Left ventricle myocardium superior (tissue), 1 donor: ENCODE data around the gene SLC25A1. TPM values are rescaled to one million over a fixed set of nuclear protein-coding genes. Genes with fewer than 3 reads are reported as not detected.

Source experiments
- ATAC-seq: fragments of 200-7000 bp; cut with Tn5 transposase; one replicate; pipeline ENCODE4 v1.9.1; 2020; ENCODE audit warnings: mild to moderate bottlenecking, moderate library complexity
- DNase-seq: peaks from one replicate; pipeline ENCODE4 v3.0.0-alpha.2; 2020
- intact Hi-C: fragments of 100-400 bp; cut with micrococcal nuclease; formaldehyde crosslinking; loops from one replicate; pipeline ENCODE4 v1.11.0; 2022
- total RNA-seq: library from RNA; stranded (reverse); fragmentation: NEBNext Ultra II Directional; extraction: Animal tissue kit (Norgen Biotek cat#: 25700); gene quantifications from one replicate; pipeline ENCODE4 v1.2.1, GENCODE V29; 2021
- donor health status: DM: no; HTN: yes; CAD: no; lungs with severe emphysema.

SLC25A1 gene
- total RNA-seq, 1 donor from 2014 or later: 27.8 TPM

DNA sequence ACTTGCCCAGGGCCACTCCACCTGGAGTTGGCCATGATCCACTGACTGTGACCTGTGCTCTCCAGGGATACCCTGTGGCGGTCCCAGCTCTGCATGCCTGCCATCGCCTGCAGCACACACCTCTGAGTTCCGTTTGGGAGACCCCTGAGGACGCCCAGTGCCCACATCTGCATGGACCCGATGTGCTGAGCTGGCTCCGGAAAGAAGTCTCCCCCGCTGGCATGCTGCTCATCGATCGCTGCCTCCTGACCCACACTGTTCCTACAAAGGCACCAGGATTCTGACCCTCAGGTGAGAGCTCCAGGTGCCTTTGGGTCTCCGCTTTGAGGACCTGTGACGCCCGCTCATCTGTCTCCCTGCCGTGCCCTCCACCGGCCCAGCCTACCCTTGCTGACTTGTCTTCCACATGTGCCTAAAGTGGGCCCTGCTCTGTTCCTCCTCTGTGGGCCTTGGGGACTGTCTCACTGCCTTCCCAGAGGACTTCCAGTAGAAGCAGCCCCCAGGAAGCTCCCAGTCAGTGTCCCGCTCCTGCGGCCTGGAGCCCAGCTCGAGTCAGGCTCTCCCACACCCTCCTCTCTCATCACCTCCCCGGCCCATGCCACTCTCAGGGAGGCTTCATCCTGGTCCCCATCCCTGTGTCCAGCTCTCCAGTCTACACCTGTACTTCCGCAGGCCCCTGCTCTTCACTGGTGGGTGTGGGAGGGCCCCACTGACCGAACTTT lies 5.9 kb upstream of the SLC25A1 start:
- ATAC-seq: no peak

DNA sequence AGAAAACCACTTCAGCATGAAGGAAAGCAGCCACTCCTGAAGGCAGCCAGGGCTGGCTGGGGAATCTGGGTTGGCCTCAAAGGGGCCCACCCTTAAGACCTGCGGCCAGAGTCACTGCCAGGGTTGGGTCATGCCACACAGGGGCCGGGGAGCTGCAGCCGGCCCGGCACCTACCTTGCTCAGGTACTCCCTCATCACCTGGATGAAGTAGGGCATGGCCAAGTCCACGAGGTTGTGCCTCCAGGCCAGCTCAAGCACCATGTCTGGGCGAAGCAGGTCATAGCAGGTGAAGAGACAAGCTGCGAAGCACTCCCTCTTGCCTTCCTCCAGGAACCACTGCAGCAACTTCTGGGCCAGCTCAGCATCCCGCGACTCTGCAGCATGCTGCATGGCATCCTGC lies 4.7 kb upstream of the SLC25A1 start:
- intact Hi-C loops: no loop called here
- ATAC-seq (no peak), DNase-seq (no peak)

More for the DNA sequence above, 5.9 kb upstream of the SLC25A1 start:
- intact Hi-C loops: no loop called here
- no peak for DNase-seq

DNA sequence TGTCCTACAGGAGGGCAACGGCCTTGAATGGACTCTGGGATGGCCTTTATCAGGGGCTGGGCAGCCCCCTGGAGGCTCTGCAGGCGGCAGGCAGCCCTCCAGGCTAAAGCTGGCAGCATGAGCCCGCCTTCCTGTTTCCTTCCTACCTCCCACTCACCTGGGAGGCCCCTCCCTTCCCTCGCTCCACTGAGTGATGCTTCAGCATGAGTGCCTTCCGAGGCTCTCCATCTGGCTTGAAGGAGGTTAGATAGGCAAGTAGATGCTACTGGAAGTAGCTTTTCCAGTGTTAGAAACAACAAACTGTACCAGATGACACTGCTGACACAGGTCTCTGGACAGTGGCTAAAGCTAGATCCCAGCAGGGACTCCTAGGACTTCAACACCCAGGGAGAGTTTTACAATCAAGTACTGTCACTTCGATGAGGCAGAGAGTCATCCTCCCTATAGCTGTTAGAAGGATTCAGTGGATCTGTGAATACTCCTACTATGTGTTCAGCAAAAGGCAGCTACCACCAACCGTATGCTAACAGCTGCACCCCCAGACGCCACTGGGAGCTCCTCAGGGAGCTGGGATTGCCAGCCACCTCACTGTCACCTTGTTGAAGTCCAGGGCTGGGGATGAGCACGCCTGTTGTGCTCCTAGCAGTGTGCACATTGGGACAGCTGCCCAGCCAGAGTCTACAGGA lies 4.1 kb upstream of the SLC25A1 start:
- no peak for DNase-seq
- intact Hi-C loops: no loop called here
- ATAC-seq: no peak

DNA sequence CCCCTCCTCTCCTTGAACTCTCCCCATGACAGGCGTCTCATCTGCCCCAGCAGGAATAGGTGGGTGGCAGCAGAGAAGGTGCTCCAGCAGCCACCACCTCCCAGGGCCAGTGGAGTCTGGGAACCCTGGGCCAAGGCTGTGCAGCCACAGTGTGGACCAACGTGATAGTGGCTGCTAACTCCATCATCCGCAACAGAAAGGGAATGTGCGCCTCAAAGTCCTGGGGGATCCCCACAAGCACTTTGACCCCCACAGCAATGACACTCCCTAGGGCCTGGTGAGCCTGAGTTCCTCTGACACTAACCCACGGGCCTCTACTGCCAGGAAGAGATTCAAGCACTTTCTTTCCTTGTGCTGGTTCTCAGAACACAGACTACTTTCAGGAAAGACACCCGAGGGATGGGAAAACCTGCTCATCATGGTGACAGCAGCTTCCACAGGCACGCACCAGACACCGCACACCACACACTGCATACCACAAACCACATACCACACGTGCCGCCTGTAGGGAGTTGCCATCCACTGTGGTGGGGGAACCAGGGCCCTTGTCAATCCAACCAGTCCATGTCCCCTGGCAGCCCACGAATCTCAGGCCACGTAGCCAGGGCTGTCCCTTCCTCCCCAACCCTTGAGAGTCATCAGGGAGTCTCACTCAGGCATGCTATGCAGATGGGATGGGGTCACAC lies 3.4 kb upstream of the SLC25A1 start:
- DNase-seq (no peak), ATAC-seq (no peak)
- intact Hi-C loops: no loop called here

DNA sequence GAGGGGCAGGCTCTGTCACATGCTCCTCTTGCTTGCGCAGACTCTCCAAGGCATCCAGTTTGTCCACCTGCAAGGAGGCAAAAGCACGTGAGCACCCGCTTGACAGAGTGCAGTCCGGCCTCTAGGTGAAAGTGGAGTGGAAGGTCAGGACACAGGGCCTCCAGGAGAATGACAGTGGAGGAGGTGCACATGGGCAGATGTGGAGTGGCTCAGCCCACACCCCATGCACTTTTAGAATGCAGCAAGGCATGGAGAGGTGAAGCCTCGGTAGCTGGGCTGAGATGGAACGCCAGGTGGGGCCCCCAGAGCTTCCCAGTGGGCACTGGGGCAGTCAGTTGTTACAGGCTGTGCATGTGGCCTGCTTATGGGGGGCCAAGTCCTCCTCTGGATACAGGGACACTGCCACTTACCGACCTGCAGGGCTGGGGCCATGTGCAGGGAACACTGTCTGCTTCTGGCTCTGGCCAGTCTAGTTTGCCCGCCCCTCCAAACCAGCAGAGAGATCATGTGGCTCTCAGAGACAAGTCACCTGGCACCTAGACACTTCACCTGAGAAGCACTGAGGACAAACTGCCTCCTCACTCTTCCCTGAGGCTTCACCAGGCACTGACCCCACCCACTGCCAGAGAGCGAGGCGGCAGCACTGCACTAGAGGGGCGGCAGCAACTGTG lies 2.3 kb upstream of the SLC25A1 start:
- no peak for DNase-seq
- intact Hi-C loops: no loop called here
- ATAC-seq: no peak

DNA sequence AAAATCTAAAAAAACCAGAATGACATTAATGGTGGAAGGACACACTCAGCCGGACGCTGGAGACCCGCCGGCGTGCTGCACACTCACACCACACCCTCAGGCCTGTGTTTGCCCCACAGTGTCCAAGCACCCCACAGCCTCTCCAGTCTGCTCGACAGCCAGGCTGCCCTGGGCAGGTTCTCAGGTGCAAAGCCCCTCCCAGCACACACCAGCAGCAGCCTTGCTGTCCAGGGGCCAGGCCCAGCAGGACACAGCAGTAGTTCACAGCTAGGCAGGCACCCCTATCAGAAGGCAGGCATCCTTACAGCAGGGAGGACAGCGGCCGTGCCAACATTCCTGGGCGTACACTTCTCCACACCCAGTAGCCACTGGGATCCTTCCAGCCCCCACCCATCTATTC lies 1.7 kb upstream of the SLC25A1 start:
- DNase-seq: no peak
- no peak for ATAC-seq
- intact Hi-C loops: no loop called here

DNA sequence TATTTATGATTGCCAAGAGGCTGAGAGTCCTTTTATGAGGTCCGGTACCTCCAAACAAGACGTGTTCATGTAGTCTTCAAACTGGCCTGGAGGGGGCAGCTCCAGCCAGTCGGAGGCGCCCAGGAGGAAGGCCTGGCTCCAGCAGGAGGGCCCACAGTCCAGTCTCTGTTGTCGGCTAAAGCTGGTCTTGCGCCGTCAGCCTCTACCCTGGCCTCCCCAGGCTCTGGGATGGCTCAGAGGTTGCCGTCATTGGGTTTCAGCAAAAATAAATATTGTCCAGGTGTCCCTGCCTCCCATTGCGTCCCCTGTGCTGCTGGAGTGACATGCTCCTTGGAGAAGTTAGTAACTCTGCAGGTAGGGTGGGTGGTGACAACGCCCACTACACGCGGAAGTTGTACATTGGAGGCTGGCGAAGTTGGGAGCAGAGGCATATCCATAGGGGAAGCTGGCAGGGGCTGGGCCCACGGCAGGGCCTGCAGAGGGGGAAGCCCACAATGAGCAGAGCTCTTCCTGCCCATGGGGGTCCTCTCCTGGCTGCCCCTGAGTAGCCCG lies 1.0 kb upstream of the SLC25A1 start:
- intact Hi-C loops: no loop called here
- ATAC-seq (peak; percentile 79), DNase-seq (peak; percentile 82)

DNA sequence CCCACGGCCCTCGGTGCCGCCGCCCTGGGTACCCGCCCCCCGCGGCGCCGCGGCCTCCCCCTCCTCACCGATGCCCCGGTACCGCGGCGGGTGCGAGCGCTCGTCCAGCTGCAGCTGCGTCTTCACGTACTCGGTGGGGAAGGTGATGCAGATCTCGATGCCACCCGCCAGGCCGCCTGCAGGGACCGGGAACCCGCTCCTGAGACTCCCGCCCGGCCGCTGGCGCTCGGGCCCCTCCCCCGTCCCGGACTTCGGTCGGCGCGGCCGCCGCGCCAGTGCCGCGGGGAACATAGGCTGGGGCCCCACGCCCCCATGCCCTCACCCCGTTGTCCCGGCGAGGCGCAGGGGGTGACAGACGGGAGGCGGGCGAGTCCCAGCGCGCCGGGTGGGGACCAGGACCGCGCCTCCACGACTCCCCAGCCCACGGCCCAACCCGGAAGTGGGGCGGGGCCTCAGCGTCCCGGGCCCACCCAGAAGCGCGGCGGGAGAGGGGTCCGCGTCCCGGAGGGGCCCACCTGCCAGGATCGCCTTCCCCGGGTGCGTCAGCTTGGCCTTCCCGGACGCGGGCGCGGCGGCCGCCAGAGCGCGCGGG lies 375 bp downstream of the SLC25A1 start:
- ATAC-seq: peak; percentile 11
- intact Hi-C loops: no loop called here
- DNase-seq: no peak

DNA sequence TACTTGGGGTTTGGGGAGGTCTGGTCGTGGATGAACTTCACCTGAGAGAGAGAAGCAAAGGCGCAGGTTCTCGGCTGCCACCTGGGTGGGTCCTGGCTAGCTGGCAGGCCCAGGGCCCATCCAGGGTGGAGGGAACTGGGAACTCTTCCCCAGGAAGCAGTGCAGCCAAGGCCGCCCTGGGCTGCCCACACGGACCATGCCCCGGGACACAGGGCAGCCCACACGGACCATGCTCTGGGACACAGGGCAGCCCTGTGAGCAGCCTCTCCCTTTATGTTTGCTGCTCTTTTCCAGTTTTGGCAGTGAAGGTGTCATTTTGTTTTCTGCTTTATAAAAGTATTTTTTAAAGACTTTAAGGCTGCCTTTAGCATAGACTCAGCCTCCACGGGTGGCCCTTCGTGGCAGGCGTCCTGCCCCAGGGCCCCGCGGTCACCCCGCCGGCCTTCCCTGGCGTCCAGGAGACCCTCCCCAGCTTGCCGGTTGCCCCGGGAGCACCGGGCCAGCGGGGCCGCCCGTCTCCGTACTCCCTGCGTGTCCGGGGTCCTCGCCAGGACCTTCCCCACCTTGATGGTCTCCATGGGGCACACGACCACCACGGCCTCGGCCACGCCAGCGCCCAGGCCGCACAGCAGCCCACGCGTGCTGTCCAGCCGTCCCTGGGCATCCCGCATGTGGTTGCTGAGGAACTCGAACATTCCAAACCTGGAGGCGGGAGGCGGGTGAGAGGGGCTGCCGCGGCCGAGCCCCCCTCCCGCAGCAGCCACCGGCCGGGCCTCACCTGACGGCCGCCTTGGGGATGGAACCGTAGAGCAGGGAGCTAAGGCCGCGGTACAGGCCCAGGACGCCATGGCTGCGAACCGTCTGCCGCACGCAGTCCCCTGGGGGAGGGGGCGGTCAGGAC lies 1.1 kb downstream of the SLC25A1 start:
- intact Hi-C loops: no loop called here
- no peak for ATAC-seq
- DNase-seq: no peak

DNA sequence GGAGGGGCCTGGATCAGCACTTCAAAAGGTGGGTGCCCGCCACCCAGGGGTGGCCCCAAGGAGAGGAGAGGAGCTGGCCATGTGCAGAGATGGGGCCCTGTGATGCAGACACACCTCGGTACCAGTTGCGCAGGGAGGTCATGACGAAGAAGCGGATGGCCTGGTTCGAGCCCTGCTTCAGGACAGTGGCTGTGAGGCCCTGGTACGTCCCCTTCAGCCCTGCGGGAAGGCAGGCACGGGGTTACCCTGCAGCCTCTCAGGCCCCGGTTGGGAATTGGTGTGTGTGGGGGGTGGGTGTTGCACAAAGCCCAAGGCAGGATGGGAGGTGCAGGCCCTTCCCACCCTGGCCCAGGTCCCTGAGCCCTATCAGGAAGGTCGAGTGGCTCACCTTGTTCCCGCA lies 1.8 kb downstream of the SLC25A1 start:
- DNase-seq (no peak), ATAC-seq (no peak)
- intact Hi-C loops: no loop called here

DNA sequence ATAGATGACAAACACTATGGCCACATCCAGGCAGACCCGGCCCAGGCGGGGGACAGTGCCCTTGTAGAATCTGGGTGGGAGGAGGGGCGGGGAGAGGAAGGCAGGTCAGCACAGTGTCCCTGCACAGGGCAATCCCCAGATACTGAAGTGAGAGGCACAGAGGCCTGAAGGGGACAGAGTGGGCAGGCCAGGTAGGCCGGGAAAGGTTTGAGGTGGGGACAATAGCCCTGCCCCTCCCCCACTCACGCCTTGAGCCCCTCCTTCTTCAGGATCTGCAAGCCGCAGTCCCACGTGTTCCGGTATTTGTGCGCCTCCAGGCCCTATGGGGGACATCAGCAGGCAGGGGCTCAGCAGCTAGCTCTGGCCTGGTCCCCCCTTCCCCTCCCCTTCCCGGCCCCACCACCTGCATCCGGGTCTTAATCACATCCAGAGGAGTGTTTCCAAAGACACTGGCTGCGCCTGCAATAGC lies 2.3 kb downstream of the SLC25A1 start:
- intact Hi-C loops: no loop called here
- DNase-seq: no peak

DNA sequence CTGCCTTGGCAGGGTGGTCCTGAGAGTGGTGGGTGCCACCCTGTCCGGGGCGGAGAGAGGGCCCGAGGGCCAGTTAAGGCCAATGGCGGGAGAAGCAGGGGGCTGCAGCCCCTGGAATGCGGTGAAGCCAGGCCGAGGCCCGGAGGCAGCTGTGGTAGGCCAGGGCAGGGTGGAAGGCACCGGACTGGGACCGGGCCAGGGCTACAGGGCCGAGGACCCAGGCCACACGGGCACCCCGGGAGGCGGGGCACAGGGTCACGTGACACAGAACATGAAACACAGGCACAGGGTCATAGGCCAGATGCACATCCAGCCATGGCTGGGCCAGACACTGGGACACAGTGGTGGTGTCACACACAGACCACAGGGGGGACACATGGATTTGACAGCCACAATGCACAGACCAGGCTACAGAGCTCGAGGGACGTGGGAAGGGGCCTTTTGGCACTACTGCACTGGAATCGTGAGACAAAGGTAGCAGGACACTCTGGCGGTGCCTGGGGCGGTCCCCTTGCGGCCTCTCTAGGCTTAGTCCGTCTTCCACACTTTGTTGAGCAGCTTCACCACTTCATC lies 2.8 kb downstream of the SLC25A1 start:
- DNase-seq (no peak), ATAC-seq (no peak)
- intact Hi-C loops: no loop called here

More for the DNA sequence above, 2.3 kb downstream of the SLC25A1 start:
- no peak for ATAC-seq

DNA sequence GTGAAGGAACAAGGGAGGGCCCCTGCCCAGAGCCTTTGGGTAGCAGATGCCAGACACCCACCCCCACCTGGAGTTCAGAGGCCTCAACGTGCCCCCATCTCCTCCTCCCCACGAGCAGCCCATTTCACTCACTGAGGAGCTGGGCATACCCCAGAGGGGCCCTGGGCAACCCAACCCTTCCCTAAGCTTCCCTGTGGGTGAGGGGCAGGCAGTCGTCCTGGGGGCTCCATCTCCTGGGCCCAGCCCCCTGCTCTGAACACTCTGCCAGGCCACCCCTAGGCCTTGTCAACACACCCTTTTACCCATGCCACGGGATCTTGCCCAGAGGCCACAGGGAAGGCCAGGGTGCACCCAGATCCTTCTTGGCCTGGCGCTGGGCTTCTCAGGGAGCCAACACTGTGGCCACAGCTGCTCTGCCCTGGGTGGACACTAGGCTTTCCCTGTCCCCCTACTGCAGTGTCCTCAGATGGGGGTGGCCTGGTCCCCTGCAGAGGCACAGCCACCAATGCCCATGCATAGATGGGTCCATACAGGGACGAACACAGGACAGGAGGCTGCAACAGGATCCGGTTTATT lies 3.4 kb downstream of the SLC25A1 start:
- no peak for DNase-seq
- ATAC-seq: no peak
- intact Hi-C loops: no loop called here

DNA sequence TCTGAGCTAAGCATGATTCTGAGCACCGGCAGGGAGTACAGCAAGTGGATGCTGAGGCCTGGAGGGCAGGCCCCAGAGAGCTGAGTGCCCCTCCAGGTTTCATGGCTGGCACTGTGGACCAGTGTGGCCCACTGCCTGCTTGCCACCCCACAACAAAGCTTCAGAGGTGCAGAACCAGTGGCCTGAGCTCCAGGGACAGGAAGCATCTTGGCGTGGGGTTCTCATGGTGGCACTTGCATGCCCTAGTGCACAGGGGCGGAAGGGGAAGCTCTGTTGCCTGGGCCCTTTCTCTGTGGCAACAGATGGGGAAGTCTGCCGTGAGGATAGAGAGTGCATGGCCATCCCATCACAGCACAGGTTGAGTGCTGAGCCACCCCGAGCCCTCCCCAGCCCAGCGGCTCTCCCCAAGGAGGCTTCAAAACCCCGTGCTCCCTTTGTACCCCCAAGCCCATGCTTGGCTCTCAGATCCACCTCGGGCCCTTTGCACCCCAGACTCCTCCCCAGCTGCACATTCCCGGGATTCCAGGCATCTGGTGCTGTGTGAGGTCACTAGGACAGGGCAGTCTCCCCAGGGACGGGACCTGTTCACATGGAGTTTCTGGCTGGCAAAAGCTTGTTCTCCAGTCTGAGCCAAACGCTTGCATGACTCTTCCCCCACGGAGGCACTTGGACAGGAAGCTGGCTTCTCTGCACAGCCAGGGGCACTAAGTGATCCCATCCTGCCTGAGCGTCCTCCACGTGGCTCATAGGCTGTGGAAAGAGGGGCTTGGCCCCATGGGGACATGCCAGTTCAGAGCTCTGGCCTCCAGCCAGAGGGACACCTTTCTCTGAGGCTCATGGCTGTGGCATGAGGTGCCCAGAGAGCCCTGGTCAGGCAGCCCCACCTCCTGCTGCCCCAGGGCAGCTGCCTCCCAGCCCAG lies 4.2 kb downstream of the SLC25A1 start:
- intact Hi-C loops: no loop called here
- DNase-seq (peak; percentile 47), ATAC-seq (no peak)

DNA sequence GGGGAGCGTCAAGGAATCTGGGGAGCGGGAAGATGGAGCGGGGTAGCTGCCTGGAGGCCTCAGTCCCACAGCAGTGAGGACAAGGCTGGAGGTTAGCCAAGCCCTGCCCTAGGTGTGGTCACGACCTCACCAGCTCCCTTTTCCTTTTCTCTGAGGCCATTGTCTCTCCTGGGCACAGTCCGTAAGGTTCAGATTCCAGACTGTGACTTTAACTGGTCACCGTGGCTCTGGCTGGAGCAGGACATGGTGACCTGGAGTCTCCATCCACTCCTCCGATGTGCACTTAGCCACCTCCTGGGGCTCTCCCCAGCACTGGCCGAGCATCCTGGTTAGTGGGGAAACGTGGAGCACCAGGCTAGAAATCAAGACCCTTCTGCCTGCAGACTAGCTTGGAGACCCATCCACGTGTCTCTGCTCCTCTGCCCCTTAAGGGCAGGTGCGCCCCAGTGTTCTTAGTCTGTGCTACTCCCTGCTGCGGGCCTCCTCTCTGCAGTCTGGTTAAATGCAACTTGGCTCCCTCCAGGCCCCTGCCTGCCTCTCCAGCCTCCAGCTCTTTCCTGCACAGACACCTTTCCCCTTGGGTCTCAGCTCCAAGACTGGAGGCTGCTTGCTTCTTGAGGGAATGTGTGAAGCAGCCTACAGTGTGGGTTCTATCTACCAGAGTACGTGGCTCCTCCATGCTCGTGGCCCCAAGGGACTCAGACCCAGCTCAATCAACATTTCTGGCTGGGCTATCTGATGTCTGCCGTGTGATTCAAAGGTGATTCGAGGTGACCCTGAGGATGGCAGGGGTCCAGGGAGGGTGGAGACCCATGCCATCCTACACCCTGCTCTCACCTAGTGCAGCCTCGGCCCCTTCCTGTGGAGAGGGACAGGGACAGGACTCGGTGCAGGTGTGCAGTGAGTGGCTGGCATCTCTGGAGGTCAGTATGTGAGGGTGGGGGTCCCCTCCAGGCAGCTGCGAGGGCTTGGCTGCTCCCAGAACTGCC lies 5.2 kb downstream of the SLC25A1 start:
- DNase-seq: no peak
- intact Hi-C loops: no loop called here
- ATAC-seq: no peak
